ENCODE measurements around the gene ANXA8L1.
"Not testable (repeated sequence)": the region's sequence is repeated elsewhere in the genome, so short reads cannot be mapped to it uniquely, and the experiment has no call there.

ANXA8L1 gene

DNA sequence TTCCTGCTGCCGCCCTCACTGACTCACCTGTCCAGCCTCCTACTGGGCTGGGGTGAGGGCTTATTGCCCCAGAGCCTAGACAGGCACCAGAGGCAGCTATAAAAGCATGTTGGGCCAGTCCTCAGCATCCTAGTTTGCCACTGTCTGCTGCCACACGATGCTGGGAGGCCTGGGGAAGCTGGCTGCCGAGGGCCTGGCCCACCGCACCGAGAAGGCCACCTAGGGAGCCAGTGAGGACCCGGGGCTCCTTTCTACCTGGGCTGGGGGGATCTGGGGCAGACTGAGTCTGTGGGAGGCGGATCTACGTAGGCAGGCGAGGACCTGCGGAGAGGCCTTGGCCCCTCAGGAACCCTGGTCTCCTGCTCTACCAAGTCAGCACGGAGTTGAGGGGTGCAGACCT lies 6.6 kb upstream of the ANXA8L1 start:
- H3K4me3 ChIP-seq (replicated peaks in 1 of 2; ENCODE audit: low read depth in 2 of 2, low read length in 2 of 2): not testable (repeated sequence)

DNA sequence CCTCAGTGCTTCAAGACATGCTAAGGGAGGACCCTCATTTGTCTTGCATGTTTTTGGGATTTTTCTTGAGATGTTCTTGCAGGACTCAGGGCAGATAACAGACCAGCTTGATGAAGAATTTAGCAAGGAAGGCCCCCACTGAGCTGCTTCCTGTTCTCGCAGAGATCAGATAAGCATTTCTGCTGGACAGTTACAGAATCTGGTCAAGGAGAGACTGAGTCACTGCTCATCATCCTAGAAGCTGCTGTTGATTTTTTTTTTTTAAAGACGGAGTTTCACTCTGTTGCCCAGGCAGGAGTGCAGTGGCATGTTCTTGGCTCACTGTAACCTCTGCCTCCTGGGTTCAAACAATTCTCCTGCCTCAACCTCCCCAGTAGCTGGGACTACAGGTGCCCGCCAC lies 1.2 kb upstream of the ANXA8L1 start:
- not testable (repeated sequence) for H3K4me3 ChIP-seq (replicated peaks in 1 of 2; ENCODE audit: low read depth in 2 of 2, low read length in 2 of 2); DNase-seq (ENCODE audit: low read depth in 2 of 2)

More for the DNA sequence above, 6.6 kb upstream of the ANXA8L1 start:
- DNase-seq (ENCODE audit: low read depth in 2 of 2): not testable (repeated sequence)

DNA sequence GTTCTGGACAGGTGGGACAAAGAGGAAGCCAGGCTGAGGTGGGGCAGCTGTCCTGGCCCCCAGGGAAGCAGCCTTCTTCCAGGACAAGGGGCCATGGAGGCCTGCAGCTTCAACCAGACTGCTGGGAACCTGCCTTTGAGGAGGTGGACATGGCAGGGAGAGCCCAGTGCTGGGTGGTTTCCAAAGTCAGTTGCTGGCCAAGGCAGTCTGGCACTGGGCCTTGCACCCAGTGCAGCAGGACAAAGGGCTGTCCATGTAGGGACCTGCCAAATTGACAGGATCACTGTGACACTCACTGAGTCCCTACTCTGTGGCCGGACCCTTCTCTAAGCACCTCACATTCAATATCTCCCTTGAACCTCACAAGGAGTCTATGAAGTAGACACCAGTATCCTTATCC lies 1.4 kb downstream of the ANXA8L1 start:
- not testable (repeated sequence) for DNase-seq (ENCODE audit: low read depth in 2 of 2); H3K4me3 ChIP-seq (replicated peaks in 1 of 2; ENCODE audit: low read depth in 2 of 2, low read length in 2 of 2)

DNA sequence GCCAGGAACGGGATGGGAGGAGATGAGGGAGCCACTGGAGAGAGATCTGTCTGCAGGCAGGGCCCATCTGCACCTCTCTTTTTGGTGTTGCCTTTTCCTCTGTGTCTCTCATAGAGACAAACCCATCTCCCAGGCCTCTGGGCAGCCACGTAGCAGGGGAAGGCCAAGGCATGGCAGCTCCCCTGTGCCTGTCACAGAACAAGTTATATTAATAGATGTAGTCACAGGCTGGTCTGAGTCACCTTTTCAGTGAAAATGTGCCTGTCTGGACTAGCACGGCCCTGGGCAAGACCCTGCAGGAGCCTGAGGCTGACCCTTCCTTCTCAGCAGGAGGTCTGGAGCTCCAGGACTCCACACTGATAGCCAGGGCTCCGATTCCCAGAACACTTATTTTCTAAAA lies 2.1 kb downstream of the ANXA8L1 start:
- H3K4me3 ChIP-seq (replicated peaks in 1 of 2; ENCODE audit: low read depth in 2 of 2, low read length in 2 of 2); DNase-seq (ENCODE audit: low read depth in 2 of 2): not testable (repeated sequence)

DNA sequence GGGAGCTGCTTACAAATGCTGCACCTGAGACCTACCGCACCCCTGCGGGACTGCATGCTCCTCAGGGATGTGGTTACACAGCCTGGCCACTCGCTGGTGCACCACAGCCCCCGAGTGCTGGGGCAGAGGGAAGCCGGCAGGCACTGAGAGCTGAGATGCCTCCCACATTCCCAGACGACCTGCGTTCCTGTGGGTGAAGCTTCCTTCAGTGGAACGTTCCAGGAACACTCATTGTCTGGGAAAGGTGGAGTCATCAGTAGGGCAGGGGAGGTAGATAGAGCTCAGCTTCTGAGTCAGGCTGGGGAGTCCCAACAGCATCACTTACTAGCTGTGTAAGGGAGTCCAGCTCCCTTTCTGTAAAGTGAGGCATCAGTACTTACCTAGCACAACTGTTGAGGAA lies 2.5 kb downstream of the ANXA8L1 start:
- H3K4me3 ChIP-seq (replicated peaks in 1 of 2; ENCODE audit: low read depth in 2 of 2, low read length in 2 of 2); DNase-seq (ENCODE audit: low read depth in 2 of 2): not testable (repeated sequence)

DNA sequence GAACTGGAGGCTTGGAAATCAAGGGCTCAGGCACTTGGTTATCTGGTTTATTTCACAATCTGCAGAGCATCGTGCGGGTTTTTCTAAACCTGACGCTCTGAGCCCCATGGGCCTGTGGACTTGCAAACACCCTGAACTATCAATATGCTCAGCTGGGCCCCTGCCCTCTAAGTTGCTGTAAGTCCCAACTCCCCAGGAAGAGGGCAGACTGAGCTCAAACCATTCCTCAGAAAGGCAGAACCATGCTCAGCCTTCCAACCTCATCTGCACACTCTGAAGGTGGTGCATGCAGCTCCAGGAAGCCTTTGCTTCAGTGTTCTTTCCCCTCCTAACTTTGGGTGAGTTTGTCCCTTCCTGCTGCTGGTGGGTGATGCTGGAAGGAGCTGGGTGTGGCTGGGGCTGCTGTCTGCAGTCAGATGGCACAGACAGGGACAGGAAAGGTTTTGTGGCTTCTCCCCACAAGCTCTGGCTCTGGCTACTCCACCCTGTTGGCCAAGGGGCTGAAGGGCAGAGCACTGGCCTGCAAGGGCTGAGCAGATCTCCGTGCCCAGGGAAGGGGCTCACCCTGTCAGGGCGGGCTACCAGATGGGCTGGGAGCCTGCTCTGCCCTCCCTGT lies 3.8 kb downstream of the ANXA8L1 start:
- H3K4me3 ChIP-seq (replicated peaks in 1 of 2; ENCODE audit: low read depth in 2 of 2, low read length in 2 of 2); DNase-seq (ENCODE audit: low read depth in 2 of 2): not testable (repeated sequence)

DNA sequence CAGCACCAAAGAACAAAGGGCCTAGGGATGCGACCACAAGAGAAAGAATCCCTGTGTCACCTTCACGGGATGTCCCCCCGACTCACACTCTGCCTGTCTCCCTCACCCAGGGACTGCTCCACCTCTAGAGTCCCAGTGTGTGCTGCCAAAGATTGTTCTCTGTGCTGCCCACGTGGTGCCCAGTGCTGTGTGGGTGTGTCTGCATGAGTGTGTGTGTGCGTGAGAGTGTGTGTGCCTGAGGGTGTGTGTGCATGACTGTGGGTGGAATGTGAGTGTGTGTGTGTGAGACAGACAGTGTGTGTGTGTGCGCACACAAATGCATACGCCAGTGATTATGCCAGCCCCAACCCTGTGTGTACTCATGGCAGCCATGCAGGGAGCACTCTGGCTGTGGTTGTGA lies 10.3 kb downstream of the ANXA8L1 start:
- DNase-seq (ENCODE audit: low read depth in 2 of 2); H3K4me3 ChIP-seq (replicated peaks in 1 of 2; ENCODE audit: low read depth in 2 of 2, low read length in 2 of 2): not testable (repeated sequence)

DNA sequence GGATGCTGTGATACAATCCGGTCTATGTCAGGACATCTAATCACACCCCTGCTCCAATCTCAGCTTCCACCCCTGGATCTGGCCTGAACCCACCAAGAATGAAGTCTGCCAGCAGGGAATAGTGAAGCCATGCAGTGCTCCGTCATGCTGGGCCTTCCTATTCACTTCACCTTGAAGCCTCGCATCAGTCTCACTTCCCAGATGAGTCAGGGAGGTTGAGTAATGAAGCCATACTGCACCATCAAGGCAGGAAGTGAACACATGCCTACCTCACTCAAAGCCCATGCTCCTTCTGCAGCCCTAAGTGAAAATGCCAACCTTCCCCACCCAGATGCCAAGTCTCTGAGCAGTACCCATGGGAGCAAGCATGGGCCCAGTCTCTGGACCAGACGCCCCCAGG lies 11.1 kb downstream of the ANXA8L1 start:
- not testable (repeated sequence) for H3K4me3 ChIP-seq (replicated peaks in 1 of 2; ENCODE audit: low read depth in 2 of 2, low read length in 2 of 2); DNase-seq (ENCODE audit: low read depth in 2 of 2)

DNA sequence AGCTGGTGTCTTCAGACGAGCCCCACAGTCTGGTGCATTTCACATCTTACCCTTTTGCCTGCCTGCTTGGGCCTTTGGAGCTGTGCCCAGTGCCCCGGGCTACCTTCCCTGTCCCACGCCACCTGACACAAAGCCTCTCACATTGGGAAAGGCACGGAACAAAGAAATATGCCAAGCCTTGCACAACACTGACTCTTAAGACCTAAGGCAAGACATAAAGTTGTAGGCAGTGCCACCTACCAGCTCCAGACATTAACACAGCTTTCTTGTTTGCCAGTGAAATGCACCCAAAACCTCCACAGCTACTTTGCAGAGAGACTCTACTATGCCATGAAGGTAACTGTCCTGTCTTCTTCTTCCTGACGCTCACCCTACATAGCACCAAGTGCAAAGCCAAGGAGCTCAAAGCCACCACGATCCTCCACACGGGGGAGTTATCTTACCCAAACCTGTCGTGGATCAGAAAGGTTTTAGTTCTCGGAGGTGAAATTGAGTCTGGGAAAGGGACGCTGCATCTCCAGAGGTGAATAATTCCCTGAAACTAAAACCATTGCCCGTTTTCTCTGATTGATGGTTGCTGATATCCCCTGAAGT lies 11.8 kb downstream of the ANXA8L1 start:
- H3K4me3 ChIP-seq (replicated peaks in 1 of 2; ENCODE audit: low read depth in 2 of 2, low read length in 2 of 2); DNase-seq (ENCODE audit: low read depth in 2 of 2): not testable (repeated sequence)

DNA sequence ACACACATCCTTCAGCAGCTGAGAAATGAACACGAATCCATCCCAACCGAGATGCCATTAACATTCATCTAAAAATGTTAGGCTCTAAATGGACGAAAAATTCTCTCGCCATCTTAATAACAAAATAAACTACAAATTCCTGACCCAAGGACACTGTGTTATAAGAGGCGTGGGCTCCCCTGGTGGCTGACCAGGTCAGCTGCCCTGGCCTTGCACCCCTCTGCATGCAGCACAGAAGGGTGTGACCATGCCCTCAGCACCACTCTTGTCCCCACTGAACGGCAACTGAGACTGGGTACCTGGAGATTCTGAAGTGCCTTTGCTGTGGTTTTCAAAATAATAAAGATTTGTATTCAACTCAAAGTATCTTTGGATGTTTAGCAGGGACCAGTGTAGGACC lies 15.8 kb downstream of the ANXA8L1 start:
- H3K4me3 ChIP-seq (replicated peaks in 1 of 2; ENCODE audit: low read depth in 2 of 2, low read length in 2 of 2); DNase-seq (ENCODE audit: low read depth in 2 of 2): not testable (repeated sequence)

DNA sequence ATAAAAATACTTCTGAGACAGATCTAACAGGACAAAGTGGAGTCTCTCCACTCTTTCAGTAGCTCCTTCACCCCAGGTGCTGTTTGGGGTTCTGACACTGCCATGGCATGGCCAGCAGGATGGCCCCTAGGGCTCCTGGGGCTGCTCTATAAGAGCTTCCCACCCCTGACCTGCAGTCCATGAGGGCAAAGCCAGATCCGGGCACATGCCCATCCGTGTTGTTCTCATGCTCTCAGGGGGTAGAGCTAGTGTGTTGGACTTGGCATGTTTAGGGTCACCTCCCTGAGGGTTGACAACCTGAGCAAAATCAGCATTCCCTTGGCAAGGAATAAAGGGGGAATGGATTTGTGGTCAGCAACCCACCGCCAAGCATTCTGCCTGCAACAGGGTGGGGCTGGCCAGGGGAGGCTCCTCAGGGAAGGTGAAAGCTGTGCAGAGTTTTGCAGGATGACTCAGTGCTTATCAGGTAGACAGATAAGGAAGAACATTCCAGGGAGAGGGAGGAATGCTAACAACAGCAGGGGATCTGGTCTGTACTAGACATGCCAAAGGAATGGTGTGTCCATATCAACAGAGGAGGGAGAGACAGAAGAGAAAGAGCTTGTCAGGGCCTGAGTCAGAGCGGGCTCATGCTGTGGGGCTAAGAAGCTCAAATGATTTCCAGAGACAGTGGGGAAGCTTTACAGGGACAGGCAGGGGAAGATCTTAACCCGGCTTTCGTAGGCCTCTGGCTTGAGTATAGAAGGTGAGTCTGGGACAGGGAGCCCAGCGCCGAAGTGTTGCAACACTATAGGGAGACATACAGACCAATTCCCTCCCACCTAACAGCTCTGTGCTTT lies 21.1 kb downstream of the ANXA8L1 start:
- peak; percentile 44 to 52 for DNase-seq (ENCODE audit: low read depth in 2 of 2)
- not testable (repeated sequence) for H3K4me3 ChIP-seq (replicated peaks in 1 of 2; ENCODE audit: low read depth in 2 of 2, low read length in 2 of 2)

DNA sequence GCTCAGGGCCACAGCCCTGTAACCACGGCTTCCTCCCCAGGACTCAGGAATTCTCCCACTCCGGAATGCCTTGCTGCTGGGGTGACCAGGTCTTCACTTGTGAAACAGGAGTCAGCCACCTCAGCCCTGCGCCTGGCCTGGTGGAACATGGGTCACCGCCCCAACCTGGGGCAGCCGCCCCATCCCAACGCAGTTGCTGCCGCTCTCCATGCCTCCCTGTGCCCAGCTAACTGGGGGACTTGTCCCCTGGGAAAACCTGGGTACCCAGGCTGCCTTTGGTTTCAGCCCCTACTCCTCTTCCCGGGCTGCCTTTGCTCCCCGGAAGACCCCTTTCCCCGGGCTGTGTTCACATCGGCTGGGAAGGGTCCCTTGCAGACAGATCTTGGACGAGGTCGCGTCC lies 22.2 kb downstream of the ANXA8L1 start:
- H3K4me3 ChIP-seq (replicated peaks in 1 of 2; ENCODE audit: low read depth in 2 of 2, low read length in 2 of 2): not testable (repeated sequence)
- DNase-seq (ENCODE audit: low read depth in 2 of 2): peak in 1 of 2 donors; percentile 0

DNA sequence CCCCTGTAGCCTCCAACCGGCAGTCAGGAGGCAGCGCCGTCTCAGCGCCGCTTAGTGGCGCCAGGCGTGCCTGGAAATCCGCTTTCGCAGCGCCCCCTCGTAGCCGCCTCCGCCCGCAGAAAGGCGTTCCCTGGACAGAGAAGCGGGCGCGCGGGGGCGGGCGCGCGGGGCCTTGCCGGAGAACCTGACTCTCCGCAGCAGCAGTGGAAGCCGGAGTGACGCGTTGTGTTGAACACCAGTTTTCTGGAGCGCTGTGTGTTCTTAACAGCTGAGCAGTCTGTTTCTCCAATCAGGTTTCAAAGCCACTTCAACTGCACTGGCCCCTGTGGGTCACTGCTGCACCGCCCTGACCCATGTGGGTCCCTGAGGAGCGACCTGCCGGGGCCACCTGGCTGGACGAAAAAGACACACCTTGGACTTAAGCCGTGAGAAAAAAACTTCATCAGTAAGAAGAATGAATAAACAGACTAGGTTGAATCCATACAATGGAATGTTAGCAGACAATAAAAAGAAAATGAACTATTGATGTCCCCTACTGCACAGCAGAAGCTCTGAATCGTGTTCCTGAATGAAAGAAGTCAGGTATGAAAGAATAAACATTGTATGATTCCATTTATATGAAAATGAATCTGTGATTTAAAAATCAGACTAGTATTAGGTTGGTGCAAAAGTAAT lies 22.8 kb downstream of the ANXA8L1 start:
- peak overlapping the region; percentile 36 to 37 for H3K4me3 ChIP-seq (replicated peaks in 1 of 2; ENCODE audit: low read depth in 2 of 2, low read length in 2 of 2)
- peak; percentile 29 to 43 for DNase-seq (ENCODE audit: low read depth in 2 of 2)

DNA sequence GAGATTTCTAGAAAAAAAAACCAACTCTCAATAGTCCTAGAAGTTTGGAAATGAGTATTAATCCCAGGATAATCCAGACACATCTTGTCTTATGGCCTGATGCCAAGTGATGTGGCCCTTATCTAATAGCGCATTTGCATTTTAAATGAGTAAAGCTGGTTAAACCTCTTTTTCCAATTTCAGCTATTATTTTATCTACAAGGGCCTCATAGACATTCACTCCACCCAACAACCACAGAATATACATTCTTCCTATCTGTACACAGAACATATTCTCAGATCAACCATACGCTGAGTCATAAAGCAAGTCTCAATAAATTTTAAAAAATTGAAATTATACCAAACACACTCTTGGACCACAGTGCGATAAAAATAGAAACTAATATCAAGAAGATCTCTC lies 34.0 kb downstream of the ANXA8L1 start:
- not testable (repeated sequence) for DNase-seq (ENCODE audit: low read depth in 2 of 2); H3K4me3 ChIP-seq (replicated peaks in 1 of 2; ENCODE audit: low read depth in 2 of 2, low read length in 2 of 2)

DNA sequence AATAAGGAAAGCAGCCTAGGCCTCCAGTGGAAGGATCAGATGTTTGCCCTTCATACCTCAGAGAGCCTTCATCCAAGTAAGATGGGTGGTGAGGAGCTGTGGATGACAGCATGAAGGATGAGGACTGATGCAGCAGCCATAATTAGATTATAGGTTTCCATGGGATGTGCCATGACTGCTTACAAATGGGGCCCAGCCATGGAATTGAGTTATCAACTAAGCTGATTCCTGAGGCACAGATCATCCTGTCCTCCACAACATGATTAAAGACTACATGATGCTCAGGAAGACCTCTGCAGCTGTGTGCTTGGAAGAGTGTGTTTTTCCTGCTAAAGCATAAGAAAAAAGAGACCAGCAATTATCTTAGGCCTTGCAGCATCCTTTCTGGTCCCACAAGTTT lies 35.5 kb downstream of the ANXA8L1 start:
- H3K4me3 ChIP-seq (replicated peaks in 1 of 2; ENCODE audit: low read depth in 2 of 2, low read length in 2 of 2); DNase-seq (ENCODE audit: low read depth in 2 of 2): not testable (repeated sequence)

DNA sequence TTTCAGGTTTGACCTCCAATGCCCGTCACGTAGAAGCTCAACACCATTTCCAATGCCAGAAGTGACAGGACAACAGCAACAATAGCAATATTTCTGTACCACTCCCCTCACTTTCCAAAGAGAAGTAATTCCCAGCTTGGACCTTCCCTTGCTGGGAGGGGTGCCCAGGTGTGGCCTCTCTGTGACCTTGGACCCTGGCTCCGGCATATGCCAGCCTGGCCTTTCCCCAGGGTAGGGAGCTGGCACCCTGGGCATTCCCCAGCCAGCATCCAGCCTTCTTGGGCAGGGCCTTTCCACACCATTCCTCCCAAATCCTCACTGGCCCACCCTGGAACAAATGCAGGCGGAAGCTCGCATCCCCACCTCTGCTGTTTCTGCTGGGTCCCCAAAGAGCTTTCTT lies 37.1 kb downstream of the ANXA8L1 start:
- H3K4me3 ChIP-seq (replicated peaks in 1 of 2; ENCODE audit: low read depth in 2 of 2, low read length in 2 of 2); DNase-seq (ENCODE audit: low read depth in 2 of 2): not testable (repeated sequence)

DNA sequence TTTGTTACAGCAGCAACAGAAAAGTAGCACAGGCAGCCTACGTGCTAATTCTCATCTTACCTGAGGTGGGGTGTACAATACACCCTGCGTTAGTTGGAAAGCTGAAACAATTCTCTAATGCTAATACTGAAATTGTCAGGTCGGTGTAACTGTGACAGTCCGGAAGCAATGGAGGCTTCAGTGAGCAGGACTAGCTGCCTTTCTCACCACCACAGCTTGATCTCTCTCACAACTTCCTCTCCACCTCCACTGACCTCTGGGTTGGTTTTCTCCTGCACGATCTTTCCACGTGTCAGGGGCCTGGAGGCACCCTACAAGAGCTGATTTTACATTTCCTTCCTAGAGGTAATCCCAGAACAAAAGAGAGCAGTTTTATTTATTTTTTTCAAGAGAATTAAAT lies 39.7 kb downstream of the ANXA8L1 start:
- not testable (repeated sequence) for DNase-seq (ENCODE audit: low read depth in 2 of 2); H3K4me3 ChIP-seq (replicated peaks in 1 of 2; ENCODE audit: low read depth in 2 of 2, low read length in 2 of 2)

DNA sequence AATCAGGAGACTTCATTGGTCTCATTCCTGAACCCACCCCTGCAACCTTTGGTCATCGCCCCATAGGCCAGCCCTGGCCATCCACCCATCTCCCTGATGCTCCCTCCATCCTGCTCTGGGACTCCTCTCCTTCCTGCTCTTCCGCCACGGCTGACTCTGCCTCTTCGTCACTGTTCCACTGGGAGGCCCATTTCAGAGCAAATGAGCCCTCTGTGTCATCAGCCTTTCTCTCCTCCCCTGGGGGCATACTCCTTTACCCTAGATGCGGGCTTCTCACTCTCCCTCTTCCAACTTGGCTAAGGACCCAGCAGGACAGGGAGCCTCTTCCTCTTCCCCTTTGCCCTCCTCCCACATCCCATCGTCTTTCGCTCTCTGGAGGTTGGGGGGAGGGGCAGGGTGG lies 42.7 kb downstream of the ANXA8L1 start:
- H3K4me3 ChIP-seq (replicated peaks in 1 of 2; ENCODE audit: low read depth in 2 of 2, low read length in 2 of 2): not testable (repeated sequence)
- peak in 1 of 2 donors; percentile 29 for DNase-seq (ENCODE audit: low read depth in 2 of 2)

Data from cardiac fibroblast (primary cell).